Calu3 (cell line): Measurements from ENCODE around the gene PECR. TPM values are rescaled to one million over a fixed set of nuclear protein-coding genes. Genes with fewer than 3 reads are reported as not detected.

Experiments used
- BruUV-seq: library from RNA; stranded (reverse); fragments of 400-500 nt; replicated peaks from 2 replicates; lab custom pipeline; 2021; lab: Mats Ljungman, UMichigan
- CTCF ChIA-PET: fragments of 300-600 bp; sonication (Branson Sonifier 250); formaldehyde crosslinking; loops from one replicate; lab custom pipeline; 2022; ENCODE audit warnings: antibody characterized with exemption; lab: Charles Lee
- DNase-seq: peaks from one replicate; pipeline ENCODE4 v3.0.0; 2022
- H3K27ac Mint-ChIP-seq: one replicate; pipeline ENCODE4 v1.8.0; 2022; ENCODE audit warnings: mixed read lengths; ENCODE audit not compliant: unreplicated experiment
- H3K27me3 Mint-ChIP-seq: one replicate; pipeline ENCODE4 v1.8.0; 2022; ENCODE audit warnings: mixed read lengths; ENCODE audit not compliant: unreplicated experiment
- H3K36me3 Mint-ChIP-seq: one replicate; pipeline ENCODE4 v1.8.0; 2022; ENCODE audit warnings: mild to moderate bottlenecking, moderate library complexity, mixed read lengths; ENCODE audit not compliant: insufficient read depth, unreplicated experiment
- H3K4me1 Mint-ChIP-seq: one replicate; pipeline ENCODE4 v1.8.0; 2022; ENCODE audit warnings: mild to moderate bottlenecking, low read depth, mixed read lengths; ENCODE audit not compliant: unreplicated experiment
- H3K4me3 Mint-ChIP-seq: one replicate; pipeline ENCODE4 v1.8.0; 2022; ENCODE audit warnings: mild to moderate bottlenecking, low read depth, moderate library complexity, mixed read lengths; ENCODE audit not compliant: unreplicated experiment
- H3K9me3 Mint-ChIP-seq: one replicate; pipeline ENCODE4 v1.8.0; 2022; ENCODE audit warnings: low read depth, mixed read lengths; ENCODE audit not compliant: unreplicated experiment
- CTCF ChIP-seq: fragments of 200-600 bp; IDR thresholded peaks from one replicate; pipeline ENCODE4 v1.8.0; 2022; ENCODE audit warnings: antibody characterized with exemption; ENCODE audit not compliant: unreplicated experiment
- intact Hi-C: fragments of 100-400 bp; cut with micrococcal nuclease; formaldehyde crosslinking; loops from one replicate; pipeline ENCODE4 v1.10.0; 2022; ENCODE audit not compliant: unreplicated experiment
- total RNA-seq: library from RNA; stranded (reverse); gene quantifications from 2 replicates; pipeline ENCODE4 v1.2.3, GENCODE V29; 2022

Gene PECR
- total RNA-seq, 1 experiment from 2014 or later: 40.7 TPM

- intact Hi-C loops: no loop called here
- Mint-ChIP-seq H3K27ac (no peak overlapping the region), H3K4me1 (peaks cover 21% of the 10 kb centered on the region), H3K27me3 (no peaks in the 10 kb centered on the region), H3K36me3 (peaks cover 92% of the 10 kb centered on the region), H3K9me3 (no peaks in the 10 kb centered on the region), H3K4me3 (no peak overlapping the region)
- CTCF ChIA-PET: interaction anchor here (0.8 kb wide), 1 partner anchor 9 kb away, joined by 3 read pairs; no protein-coding TSS in a partner anchor
- no peak for DNase-seq
- BruUV-seq: no TSS peak
- no peak for TF ChIP-seq CTCF
These were observed 38.4 kb upstream of the PECR start for GRCh38 chr2:216119986-216120385.

GRCh38 chr2:216119146-216119545 is 37.5 kb upstream of the PECR start:
- CTCF ChIA-PET: no interaction called here
- no peak overlapping the region for H3K27ac Mint-ChIP-seq
- H3K9me3 Mint-ChIP-seq: no peaks in the 10 kb centered on the region
- intact Hi-C loops: no loop called here
- TF ChIP-seq CTCF: no peak
- H3K27me3 Mint-ChIP-seq: no peaks in the 10 kb centered on the region
- H3K4me1 Mint-ChIP-seq: peaks cover 28% of the 10 kb centered on the region
- H3K36me3 Mint-ChIP-seq: peaks cover 92% of the 10 kb centered on the region
- no TSS peak for BruUV-seq
- no peak for DNase-seq
- H3K4me3 Mint-ChIP-seq: no peak overlapping the region

DNA sequence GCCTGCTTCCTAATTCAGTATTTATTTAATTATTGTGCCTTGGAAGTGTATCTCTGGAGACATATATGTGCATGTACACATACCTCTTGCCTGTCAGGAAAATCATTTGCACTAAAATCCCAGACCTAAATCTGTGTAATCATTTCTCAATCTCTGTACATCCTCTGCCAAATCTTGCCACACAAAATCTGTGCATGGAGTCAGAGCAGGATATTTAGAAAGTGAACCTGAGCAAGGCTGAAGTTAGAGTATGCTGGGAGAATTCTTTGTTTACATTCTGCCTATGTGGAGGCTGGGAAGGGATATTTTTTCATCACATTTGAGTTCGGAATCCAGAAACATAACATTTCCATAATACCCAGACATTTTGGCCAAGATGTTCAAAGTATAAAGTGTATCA is 36.9 kb upstream of the PECR start:
- BruUV-seq: no TSS peak
- TF ChIP-seq CTCF: no peak
- CTCF ChIA-PET: interaction anchor here (0.9 kb wide), 1 partner anchor 61 kb away, joined by 3 read pairs; no protein-coding TSS in a partner anchor
- Mint-ChIP-seq H3K27me3 (no peaks in the 10 kb centered on the region), H3K27ac (no peak overlapping the region), H3K4me3 (no peak overlapping the region), H3K36me3 (peaks cover 93% of the 10 kb centered on the region), H3K9me3 (no peaks in the 10 kb centered on the region), H3K4me1 (peaks cover 34% of the 10 kb centered on the region)
- no peak for DNase-seq
- intact Hi-C loops: no loop called here

GRCh38 chr2:216117561-216118340 is 36.1 kb upstream of the PECR start:
- Mint-ChIP-seq H3K27ac (no peak overlapping the region), H3K4me3 (no peak overlapping the region), H3K36me3 (peaks cover 93% of the 10 kb centered on the region), H3K9me3 (no peaks in the 10 kb centered on the region), H3K27me3 (no peaks in the 10 kb centered on the region), H3K4me1 (peaks cover 42% of the 10 kb centered on the region)
- no peak for TF ChIP-seq CTCF
- intact Hi-C loops: no loop called here
- DNase-seq: no peak
- no TSS peak for BruUV-seq
- CTCF ChIA-PET: interaction anchor here (0.9 kb wide), 1 partner anchor 60 kb away, joined by 3 read pairs; no protein-coding TSS in a partner anchor
